Measurements from ENCODE around the gene OARD1. TPM values are rescaled to one million over a fixed set of nuclear protein-coding genes. Genes with fewer than 3 reads are reported as not detected.

OARD1 gene
- total RNA-seq, 1 donor from 2014 or later: 26.8 TPM

DNA sequence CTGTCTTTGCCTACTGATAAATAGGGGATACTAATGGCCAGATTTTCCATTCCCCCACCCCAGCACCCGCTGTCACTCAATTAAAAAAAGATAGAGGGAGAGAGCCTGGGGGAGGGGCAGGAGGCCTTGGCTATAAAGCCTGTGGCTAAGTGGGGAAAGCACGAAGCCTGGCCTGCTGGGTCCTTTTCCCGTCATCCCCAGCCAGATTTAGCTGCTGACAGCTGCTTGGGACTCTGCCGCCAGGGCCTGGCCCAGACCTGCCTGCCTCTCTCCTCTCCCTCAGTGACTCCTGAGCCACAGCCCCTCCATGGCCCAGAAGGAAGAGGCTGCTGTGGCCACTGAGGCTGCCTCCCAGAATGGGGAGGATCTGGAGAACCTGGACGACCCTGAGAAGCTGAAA lies 19.1 kb downstream of the OARD1 start, which contains the start of gene APOBEC2:
Gene APOBEC2 (plus strand): TSS at position 162 of the 400 bp plus-strand sequence. CDS start 146 bp downstream, at position 308.
- intact Hi-C loops (cut with micrococcal nuclease): no loop called here
- H3K4me3 Mint-ChIP-seq: no peak within 1 kb of the TSS
- H3K36me3 Mint-ChIP-seq (ENCODE audit: low read depth): peaks cover 6% of the 10 kb centered on the region
- no peaks in the 10 kb centered on the region for H3K9me3 Mint-ChIP-seq
- peak within 1 kb of the TSS; percentile 27 for H3K27ac Mint-ChIP-seq
- H3K27me3 Mint-ChIP-seq (ENCODE audit: insufficient read depth): no peaks in the 10 kb centered on the region
- DNase-seq (ENCODE audit: low spot score): no peak
- H3K4me1 Mint-ChIP-seq (ENCODE audit: low read depth): peaks cover 16% of the 10 kb centered on the region

DNA sequence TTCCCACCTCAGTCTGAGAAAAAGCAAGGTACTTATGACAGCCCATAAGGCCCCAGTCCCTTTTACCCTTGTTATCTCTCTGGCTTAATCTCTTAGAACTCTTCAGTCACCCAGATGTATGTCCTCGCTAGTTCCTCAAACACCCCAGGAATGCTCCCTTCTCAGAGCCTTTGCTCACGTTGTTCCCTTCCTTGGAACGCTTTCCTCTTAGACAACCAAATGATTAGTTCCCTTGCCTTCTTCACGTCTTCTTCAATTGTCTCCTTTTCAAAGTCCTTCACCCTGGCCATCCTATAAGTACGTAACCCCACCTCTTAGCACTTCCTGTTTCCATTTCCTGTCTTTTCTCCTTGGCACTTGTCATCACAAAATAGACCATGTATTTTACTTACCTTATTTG lies 20.3 kb downstream of the OARD1 start:
- Mint-ChIP-seq H3K4me3 (no peak overlapping the region), H3K27ac (peak overlapping the region; percentile 27), H3K27me3 (ENCODE audit: insufficient read depth) (no peaks in the 10 kb centered on the region), H3K9me3 (no peaks in the 10 kb centered on the region), H3K36me3 (ENCODE audit: low read depth) (peaks cover 6% of the 10 kb centered on the region), H3K4me1 (ENCODE audit: low read depth) (peaks cover 16% of the 10 kb centered on the region)
- DNase-seq (ENCODE audit: low spot score): no peak
- intact Hi-C loops (cut with micrococcal nuclease): no loop called here

DNA sequence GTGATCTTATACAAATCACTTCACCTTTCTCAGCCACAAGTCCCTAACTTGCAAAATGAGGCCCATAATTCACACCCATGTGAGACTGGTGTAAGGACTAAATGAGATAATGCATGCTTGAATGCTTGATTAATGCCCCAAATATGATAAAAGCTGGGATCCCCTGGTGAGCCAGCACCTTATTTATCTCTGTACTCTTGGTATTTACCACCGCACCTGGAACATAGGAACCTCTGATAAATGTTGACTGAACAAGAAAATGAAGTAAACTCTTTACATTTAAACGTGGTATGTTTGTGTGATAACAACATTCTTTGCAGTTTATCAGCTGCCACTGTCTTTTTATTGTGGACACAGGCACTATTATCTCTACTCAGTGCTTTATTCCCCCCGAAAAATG lies 21.6 kb downstream of the OARD1 start:
- Mint-ChIP-seq H3K27ac (no peak overlapping the region), H3K4me1 (ENCODE audit: low read depth) (peaks cover 16% of the 10 kb centered on the region), H3K27me3 (ENCODE audit: insufficient read depth) (no peaks in the 10 kb centered on the region), H3K9me3 (no peaks in the 10 kb centered on the region), H3K36me3 (ENCODE audit: low read depth) (peaks cover 4% of the 10 kb centered on the region), H3K4me3 (no peak overlapping the region)
- intact Hi-C loops (cut with micrococcal nuclease): no loop called here
- no peak for DNase-seq (ENCODE audit: low spot score)

DNA sequence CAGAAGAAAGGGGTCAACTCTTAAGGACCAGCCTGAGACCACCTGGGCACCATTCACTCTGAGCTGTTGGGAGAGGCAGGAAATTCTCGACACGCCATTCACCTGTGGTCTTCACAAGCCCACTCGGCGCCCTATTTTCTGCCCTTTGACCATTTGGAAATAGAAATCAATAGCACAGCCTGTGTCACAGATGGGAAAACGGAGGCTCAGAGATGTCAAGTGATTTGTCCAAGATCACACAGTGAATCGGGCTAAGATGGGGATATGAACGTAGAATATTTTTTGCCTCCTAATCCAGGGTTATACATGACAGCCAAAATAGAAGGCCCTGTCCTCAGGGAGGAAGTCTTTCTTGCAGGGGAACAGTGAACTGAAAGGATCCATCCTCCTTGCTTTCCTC lies 22.2 kb downstream of the OARD1 start:
- peaks cover 4% of the 10 kb centered on the region for H3K36me3 Mint-ChIP-seq (ENCODE audit: low read depth)
- intact Hi-C loops (cut with micrococcal nuclease): no loop called here
- H3K9me3 Mint-ChIP-seq: no peaks in the 10 kb centered on the region
- no peaks in the 10 kb centered on the region for H3K27me3 Mint-ChIP-seq (ENCODE audit: insufficient read depth)
- H3K4me1 Mint-ChIP-seq (ENCODE audit: low read depth): peaks cover 16% of the 10 kb centered on the region
- H3K4me3 Mint-ChIP-seq: no peak overlapping the region
- H3K27ac Mint-ChIP-seq: no peak overlapping the region
- DNase-seq (ENCODE audit: low spot score): no peak

DNA sequence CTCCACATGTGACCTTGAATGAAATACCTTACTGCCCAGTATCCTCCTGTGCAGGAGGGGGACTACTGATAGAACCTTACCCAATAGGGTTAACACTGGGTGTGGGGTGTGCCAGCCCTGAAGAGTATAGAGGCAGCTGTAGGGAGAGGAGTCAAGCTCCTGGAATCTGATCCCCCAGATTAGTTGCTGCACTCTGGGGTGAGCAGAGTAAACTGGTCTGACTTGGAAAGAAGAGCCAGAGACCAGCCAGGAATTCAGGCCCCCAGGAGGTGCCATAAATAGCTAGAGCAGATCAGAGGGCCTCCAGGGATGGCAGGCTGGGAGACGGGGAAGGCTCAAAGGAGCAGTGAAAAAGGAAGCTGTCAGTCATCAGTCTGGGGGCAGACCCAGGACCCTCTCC lies 22.6 kb downstream of the OARD1 start:
- no peaks in the 10 kb centered on the region for H3K9me3 Mint-ChIP-seq
- no peaks in the 10 kb centered on the region for H3K27me3 Mint-ChIP-seq (ENCODE audit: insufficient read depth)
- no peak overlapping the region for H3K4me3 Mint-ChIP-seq
- H3K27ac Mint-ChIP-seq: no peak overlapping the region
- H3K36me3 Mint-ChIP-seq (ENCODE audit: low read depth): peaks cover 4% of the 10 kb centered on the region
- intact Hi-C loops (cut with micrococcal nuclease): no loop called here
- H3K4me1 Mint-ChIP-seq (ENCODE audit: low read depth): peaks cover 16% of the 10 kb centered on the region
- no peak for DNase-seq (ENCODE audit: low spot score)

DNA sequence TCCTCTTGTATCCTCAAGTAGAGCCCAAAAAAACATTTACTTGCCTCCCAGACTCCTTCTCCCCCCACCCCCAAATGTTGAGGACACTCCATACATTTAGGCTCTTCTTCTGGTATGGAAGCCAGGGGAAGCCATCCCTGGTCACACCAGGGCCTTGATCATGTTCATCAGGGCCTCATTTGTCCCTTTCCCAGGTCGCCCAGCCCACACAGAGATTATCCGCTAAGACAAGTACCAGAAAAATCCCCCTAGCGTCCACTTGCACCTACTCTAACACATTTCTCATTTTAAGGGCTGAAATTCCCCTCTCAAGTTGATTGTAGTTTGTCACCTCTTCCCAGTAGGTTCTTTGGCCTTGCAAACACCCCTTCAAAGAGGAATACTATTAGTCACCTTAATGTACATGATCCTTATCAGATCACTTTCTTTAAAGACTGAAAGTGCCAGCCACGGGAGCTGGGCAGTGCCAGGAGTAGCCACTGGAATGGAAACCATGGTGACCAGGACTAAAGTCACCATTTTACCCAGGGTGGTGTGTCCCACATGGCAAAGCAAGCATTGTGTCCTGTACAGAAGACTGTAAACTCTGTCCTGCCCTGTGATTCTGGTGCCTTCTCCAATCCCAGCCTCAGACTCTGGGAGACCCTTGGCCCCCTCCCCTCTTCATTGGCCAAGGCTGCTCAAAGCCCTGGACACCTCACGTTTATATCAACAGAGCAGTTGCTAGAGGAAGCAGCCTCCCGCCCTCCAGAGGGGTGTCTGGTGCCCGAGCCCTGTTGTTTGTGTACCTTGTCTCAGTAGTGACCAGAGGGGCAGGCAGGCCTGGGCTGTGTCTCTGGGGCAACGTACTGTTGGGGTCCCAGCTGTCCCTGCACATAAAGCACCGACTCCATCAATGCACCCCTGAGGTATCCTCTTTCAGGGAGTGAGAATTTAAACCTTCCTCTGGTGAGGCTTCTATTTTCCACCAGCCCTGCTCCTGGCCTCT lies 24.1 kb downstream of the OARD1 start:
- no peak for DNase-seq (ENCODE audit: low spot score)
- Mint-ChIP-seq H3K27me3 (ENCODE audit: insufficient read depth) (peaks cover 2% of the 10 kb centered on the region), H3K36me3 (ENCODE audit: low read depth) (peaks cover 4% of the 10 kb centered on the region), H3K4me1 (ENCODE audit: low read depth) (peaks cover 16% of the 10 kb centered on the region), H3K27ac (no peak overlapping the region), H3K9me3 (no peaks in the 10 kb centered on the region), H3K4me3 (no peak overlapping the region)
- intact Hi-C loops (cut with micrococcal nuclease): no loop called here

DNA sequence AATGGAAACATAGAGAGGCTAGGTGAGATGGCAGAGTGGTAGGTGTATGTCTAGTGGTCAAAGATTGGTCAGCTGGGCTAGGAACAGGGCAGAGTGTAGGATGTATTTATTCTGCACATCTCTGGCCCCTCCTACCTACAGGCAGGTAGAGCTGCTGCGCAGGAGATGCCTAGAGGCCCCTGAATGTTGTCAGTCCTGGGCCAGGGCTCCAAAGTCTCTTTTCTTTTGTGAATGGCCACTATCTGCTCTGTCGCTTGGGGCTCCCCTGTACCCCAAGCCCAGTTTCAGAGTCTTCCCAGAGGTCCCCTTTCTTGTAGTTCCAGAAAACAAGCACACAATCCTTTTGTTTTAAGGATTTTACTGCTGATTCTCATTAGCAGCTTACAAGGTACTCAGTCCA lies 24.9 kb downstream of the OARD1 start:
- intact Hi-C loops (cut with micrococcal nuclease): no loop called here
- DNase-seq (ENCODE audit: low spot score): no peak
- Mint-ChIP-seq H3K27ac (no peak overlapping the region), H3K27me3 (ENCODE audit: insufficient read depth) (peaks cover 2% of the 10 kb centered on the region), H3K4me3 (no peak overlapping the region), H3K4me1 (ENCODE audit: low read depth) (peaks cover 11% of the 10 kb centered on the region), H3K36me3 (ENCODE audit: low read depth) (peaks cover 4% of the 10 kb centered on the region), H3K9me3 (no peaks in the 10 kb centered on the region)

DNA sequence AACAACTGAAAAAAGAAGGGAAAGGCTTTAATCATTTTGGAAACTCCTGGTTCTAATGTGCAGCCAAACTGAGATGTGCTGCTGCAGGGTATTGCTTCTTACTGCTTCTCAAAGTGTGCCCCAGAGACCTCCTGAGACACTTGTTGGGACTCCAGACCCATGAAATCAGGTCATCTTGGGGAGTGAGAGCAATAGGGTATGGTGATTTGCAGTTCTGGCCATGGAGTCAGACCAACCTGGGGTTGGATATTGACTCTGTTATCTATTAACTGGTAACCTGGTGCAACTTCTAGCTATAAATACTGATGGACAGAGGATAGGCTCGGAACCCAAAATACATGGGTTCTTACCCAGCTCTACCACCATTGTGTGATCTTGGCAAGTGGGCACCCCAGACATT lies 26.1 kb downstream of the OARD1 start:
- intact Hi-C loops (cut with micrococcal nuclease): no loop called here
- peaks cover 2% of the 10 kb centered on the region for H3K27me3 Mint-ChIP-seq (ENCODE audit: insufficient read depth)
- no peaks in the 10 kb centered on the region for H3K4me1 Mint-ChIP-seq (ENCODE audit: low read depth)
- no peak overlapping the region for H3K4me3 Mint-ChIP-seq
- no peaks in the 10 kb centered on the region for H3K36me3 Mint-ChIP-seq (ENCODE audit: low read depth)
- no peaks in the 10 kb centered on the region for H3K9me3 Mint-ChIP-seq
- DNase-seq (ENCODE audit: low spot score): no peak
- H3K27ac Mint-ChIP-seq: no peak overlapping the region

DNA sequence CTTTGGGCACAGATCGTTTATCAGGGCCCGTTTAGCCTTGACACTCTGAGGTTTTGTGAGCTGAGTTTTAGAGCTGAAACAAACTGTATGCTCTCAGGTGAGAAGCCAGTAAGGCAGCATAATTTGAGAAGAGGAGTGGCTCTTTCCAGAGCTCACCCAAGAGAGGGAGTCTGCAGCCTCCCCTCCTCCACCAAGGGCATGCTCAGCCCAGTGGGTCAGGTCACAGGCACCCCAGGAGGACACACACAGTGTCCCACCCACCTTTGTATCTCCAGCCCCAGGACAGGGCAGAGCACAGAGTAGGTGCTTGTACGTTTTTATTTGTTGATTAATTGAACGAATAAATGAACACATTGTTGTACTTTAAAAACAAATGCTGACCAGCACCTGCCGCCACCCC lies 26.5 kb downstream of the OARD1 start:
- H3K36me3 Mint-ChIP-seq (ENCODE audit: low read depth): no peaks in the 10 kb centered on the region
- H3K4me3 Mint-ChIP-seq: no peak overlapping the region
- no peak overlapping the region for H3K27ac Mint-ChIP-seq
- H3K9me3 Mint-ChIP-seq: no peaks in the 10 kb centered on the region
- H3K27me3 Mint-ChIP-seq (ENCODE audit: insufficient read depth): peaks cover 2% of the 10 kb centered on the region
- H3K4me1 Mint-ChIP-seq (ENCODE audit: low read depth): peaks cover 3% of the 10 kb centered on the region
- intact Hi-C loops (cut with micrococcal nuclease): no loop called here
- DNase-seq (ENCODE audit: low spot score): no peak

DNA sequence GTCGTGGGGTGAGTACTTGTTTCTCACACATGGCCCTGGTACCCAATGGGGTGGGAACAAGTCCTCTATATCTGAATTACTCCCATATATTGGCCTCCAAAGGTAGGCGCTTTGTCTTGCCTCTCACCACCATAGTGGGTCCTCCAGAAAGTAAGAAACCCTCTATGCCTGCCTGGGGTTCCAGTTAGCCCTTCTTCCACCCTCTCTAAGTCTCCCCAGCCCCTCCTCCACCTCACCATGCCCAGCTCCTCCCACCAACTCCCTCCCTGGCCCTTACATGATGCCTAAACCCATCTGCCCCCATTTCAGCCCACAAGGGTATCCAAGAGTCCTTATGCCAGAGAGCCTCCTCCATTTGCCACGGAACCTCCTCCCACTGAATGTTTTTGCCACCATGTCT lies 29.0 kb downstream of the OARD1 start:
- no peak overlapping the region for H3K27ac Mint-ChIP-seq
- no peaks in the 10 kb centered on the region for H3K9me3 Mint-ChIP-seq
- no peak for DNase-seq (ENCODE audit: low spot score)
- intact Hi-C loops (cut with micrococcal nuclease): no loop called here
- H3K27me3 Mint-ChIP-seq (ENCODE audit: insufficient read depth): peaks cover 2% of the 10 kb centered on the region
- H3K4me3 Mint-ChIP-seq: no peak overlapping the region
- peaks cover 19% of the 10 kb centered on the region for H3K4me1 Mint-ChIP-seq (ENCODE audit: low read depth)
- H3K36me3 Mint-ChIP-seq (ENCODE audit: low read depth): no peaks in the 10 kb centered on the region

DNA sequence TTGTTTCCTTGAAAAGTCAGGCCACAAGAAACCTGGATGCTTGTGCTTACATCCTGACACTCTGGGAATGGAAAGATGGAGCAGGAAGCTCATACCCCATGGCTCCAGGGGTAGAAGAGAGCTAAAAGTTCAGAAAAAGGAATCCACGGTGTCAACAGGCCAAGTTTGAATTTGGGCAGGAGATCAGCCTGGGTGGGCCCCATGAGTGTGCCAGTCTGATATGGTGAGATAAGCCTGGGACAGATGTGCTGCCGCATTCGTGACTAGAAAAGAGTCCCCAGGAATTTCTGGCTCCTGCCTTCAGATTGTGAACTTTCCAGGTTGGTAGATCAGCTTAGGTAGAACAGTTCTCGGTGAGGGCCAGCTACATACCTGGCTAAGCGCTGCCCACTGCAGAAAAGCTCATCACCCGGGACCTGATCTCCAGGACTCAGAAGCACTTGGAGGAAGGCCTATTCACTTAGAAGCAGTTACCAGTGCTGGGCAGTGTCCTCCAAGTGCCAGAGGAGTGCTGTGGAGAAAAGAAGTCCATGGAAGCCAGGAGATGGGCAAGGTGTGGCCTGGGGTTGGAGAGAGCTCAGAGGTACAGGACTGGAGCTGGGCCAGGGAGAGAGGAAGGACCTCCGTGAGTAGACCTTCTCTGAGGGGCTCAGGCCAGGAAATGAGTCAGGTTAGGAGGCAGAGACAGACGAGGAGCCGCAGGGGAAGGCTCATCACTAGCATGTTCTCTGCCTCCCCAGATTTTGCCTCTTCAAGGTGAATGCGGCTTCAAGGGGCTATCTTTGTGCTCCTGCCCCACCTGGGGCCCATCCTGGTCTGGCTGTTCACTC lies 29.7 kb downstream of the OARD1 start, which contains the start of gene TSPO2:
Gene TSPO2 (plus strand): TSS at position 242 of the 830 bp plus-strand sequence. CDS start 519 bp downstream, at position 761.
- no peak for DNase-seq (ENCODE audit: low spot score)
- H3K27me3 Mint-ChIP-seq (ENCODE audit: insufficient read depth): peaks cover 2% of the 10 kb centered on the region
- no peak within 1 kb of the TSS for H3K27ac Mint-ChIP-seq
- no peaks in the 10 kb centered on the region for H3K36me3 Mint-ChIP-seq (ENCODE audit: low read depth)
- H3K4me1 Mint-ChIP-seq (ENCODE audit: low read depth): peaks cover 19% of the 10 kb centered on the region
- H3K4me3 Mint-ChIP-seq: no peak within 1 kb of the TSS
- H3K9me3 Mint-ChIP-seq: no peaks in the 10 kb centered on the region
- intact Hi-C loops (cut with micrococcal nuclease): no loop called here

DNA sequence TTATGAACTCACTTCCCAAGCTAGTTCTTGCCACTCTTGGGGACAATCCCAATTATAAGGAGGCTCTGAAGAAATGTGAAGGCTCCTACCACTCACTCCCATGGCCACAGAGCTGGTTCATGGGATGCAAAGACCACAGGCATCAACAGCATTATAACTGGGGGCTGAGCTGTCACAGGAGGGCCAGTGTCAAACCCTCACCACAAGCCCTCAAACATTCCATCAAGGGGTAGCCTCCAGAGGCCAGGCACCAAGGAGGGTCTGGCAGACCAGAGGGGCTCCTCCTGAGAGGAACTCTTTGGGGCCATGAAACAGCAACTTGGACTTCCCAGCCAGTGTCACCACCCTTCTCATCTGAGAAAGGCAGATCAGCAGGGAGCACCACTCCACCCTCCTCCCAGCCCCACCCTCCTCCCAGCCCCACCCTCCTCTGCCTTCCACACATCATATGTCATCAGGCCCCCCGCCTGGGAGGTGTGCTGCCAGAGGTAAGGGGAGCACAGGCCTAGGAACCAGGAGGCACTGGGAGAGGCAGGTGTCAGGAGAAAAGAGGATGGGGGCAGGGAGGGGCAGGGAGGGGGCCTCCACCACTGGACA lies 31.1 kb downstream of the OARD1 start:
- Mint-ChIP-seq H3K27ac (no peak overlapping the region), H3K4me3 (no peak overlapping the region), H3K36me3 (ENCODE audit: low read depth) (no peaks in the 10 kb centered on the region), H3K4me1 (ENCODE audit: low read depth) (peaks cover 19% of the 10 kb centered on the region), H3K27me3 (ENCODE audit: insufficient read depth) (peaks cover 4% of the 10 kb centered on the region), H3K9me3 (no peaks in the 10 kb centered on the region)
- no peak for DNase-seq (ENCODE audit: low spot score)
- intact Hi-C loops (cut with micrococcal nuclease): loop anchor here (1.0 kb wide), 1 partner anchor 30 kb away; no protein-coding TSS in a partner anchor
